HG02623 (cell line): Measurements from ENCODE around the gene PYY.
"Not testable (repeated sequence)": the region's sequence is repeated elsewhere in the genome, so short reads cannot be mapped to it uniquely, and the experiment has no call there.

Experiments
- ATAC-seq: cut with Tn5 transposase; IDR thresholded peaks from one replicate; pipeline ENCODE4 v1.9.1; 2021; ENCODE audit warnings: moderate library complexity; ENCODE audit not compliant: unreplicated experiment

Gene PYY

GRCh38 chr17:43953746-43954145, at the start of gene PYY:
Gene PYY (minus strand): TSS chr17:43953940. CDS start chr17:43953483, 457 bp downstream.
- ATAC-seq, result no peak

- ATAC-seq, result no peak
Observed at GRCh38 chr17:44002141-44002848, 48.6 kb upstream of the PYY start.

- no peak for ATAC-seq
Observed at GRCh38 chr17:44001461-44001920, 47.8 kb upstream of the PYY start.

- ATAC-seq, result no peak
Observed at GRCh38 chr17:44000871-44001460, 47.2 kb upstream of the PYY start.

GRCh38 chr17:44000141-44000860, 46.6 kb upstream of the PYY start:
- ATAC-seq, result no peak

- ATAC-seq, result no peak
Observed at GRCh38 chr17:43999024-43999423, 45.3 kb upstream of the PYY start.

- ATAC-seq, result no peak
Observed at GRCh38 chr17:43998552-43998951, 44.8 kb upstream of the PYY start.

- not testable (repeated sequence) for ATAC-seq
Observed at GRCh38 chr17:43997180-43997579, 43.4 kb upstream of the PYY start.

GRCh38 chr17:43995150-43995471, 41.4 kb upstream of the PYY start:
- no peak for ATAC-seq

- ATAC-seq, result no peak
Observed at GRCh38 chr17:43994272-43995149, 40.8 kb upstream of the PYY start.

GRCh38 chr17:43992641-43993040, 38.9 kb upstream of the PYY start:
- no peak for ATAC-seq

- no peak for ATAC-seq
Observed at GRCh38 chr17:43988301-43988700, 34.6 kb upstream of the PYY start.

- no peak for ATAC-seq
Observed at GRCh38 chr17:43987131-43988021, 33.6 kb upstream of the PYY start.

GRCh38 chr17:43986225-43986981, 32.7 kb upstream of the PYY start:
- ATAC-seq, result no peak

GRCh38 chr17:43984521-43984920, 30.8 kb upstream of the PYY start:
- ATAC-seq, result no peak

- ATAC-seq, result no peak
Observed at GRCh38 chr17:43983515-43984411, 30.0 kb upstream of the PYY start.

- no peak for ATAC-seq
Observed at GRCh38 chr17:43983196-43983514, 29.4 kb upstream of the PYY start.

- ATAC-seq, result no peak
Observed at GRCh38 chr17:43982171-43982570, 28.4 kb upstream of the PYY start.

GRCh38 chr17:43979671-43980070, 25.9 kb upstream of the PYY start:
- ATAC-seq, result no peak
